HEK293T (cell line): ENCODE measurements around the gene TCF7L2.
"Not testable (repeated sequence)": the region's sequence is repeated elsewhere in the genome, so short reads cannot be mapped to it uniquely, and the experiment has no call there.

Source experiments
- CTCF ChIA-PET: fragments of 350-600 bp; formaldehyde crosslinking; extraction: SDS; loops from one replicate; lab custom pipeline; 2021; ENCODE audit warnings: antibody characterized with exemption, inconsistent platforms; lab: Yijun Ruan, JAX
- POLR2A ChIA-PET: fragments of 350-600 bp; formaldehyde crosslinking; extraction: SDS; loops from one replicate; lab custom pipeline; 2020; ENCODE audit warnings: antibody characterized with exemption, inconsistent platforms; lab: Yijun Ruan, JAX
- DNase-seq: peaks from one replicate; pipeline ENCODE4 v3.0.0; 2012; ENCODE audit warnings: mixed read lengths; ENCODE audit errors: extremely low spot score
- ARNT ChIP-seq: fragments of 450-650 bp; IDR thresholded peaks from 2 replicates; pipeline ENCODE4 v1.6.1; 2017; ENCODE audit warnings: mild to moderate bottlenecking
- BHLHE40 ChIP-seq: fragments of 450-650 bp; IDR thresholded peaks from 2 replicates; pipeline ENCODE4 v1.6.1; 2016; ENCODE audit warnings: mild to moderate bottlenecking, moderate library complexity, borderline replicate concordance
- CTBP1 ChIP-seq: fragments of 450-650 bp; IDR thresholded peaks from 2 replicates; pipeline ENCODE4 v1.6.1; 2016; ENCODE audit warnings: borderline replicate concordance
- ELF4 ChIP-seq: fragments of 450-650 bp; IDR thresholded peaks from 2 replicates; pipeline ENCODE4 v1.6.1; 2017; ENCODE audit warnings: antibody characterized with exemption
- FOXA1 ChIP-seq: fragments of 450-650 bp; IDR thresholded peaks from 2 replicates; pipeline ENCODE4 v1.6.1; 2016; ENCODE audit warnings: mild to moderate bottlenecking
- FOXK2 ChIP-seq: fragments of 450-650 bp; IDR thresholded peaks from 2 replicates; pipeline ENCODE4 v1.6.1; 2016; ENCODE audit warnings: mild to moderate bottlenecking
- FOXM1 ChIP-seq: fragments of 450-650 bp; IDR thresholded peaks from 2 replicates; pipeline ENCODE4 v1.6.1; 2017; ENCODE audit warnings: mild to moderate bottlenecking, borderline replicate concordance
- HDGF ChIP-seq: fragments of 450-650 bp; IDR thresholded peaks from 2 replicates; pipeline ENCODE4 v1.6.1; 2017; ENCODE audit warnings: antibody characterized with exemption, borderline replicate concordance
- L3MBTL2 ChIP-seq: fragments of 450-650 bp; conservative IDR thresholded peaks from 2 replicates; pipeline ENCODE4 v1.6.1; 2016; ENCODE audit warnings: mild to moderate bottlenecking
- LEF1 ChIP-seq: fragments of 450-650 bp; IDR thresholded peaks from 2 replicates; pipeline ENCODE4 v1.6.1; 2017; ENCODE audit warnings: mild to moderate bottlenecking, borderline replicate concordance
- NFRKB ChIP-seq: fragments of 450-650 bp; IDR thresholded peaks from 2 replicates; pipeline ENCODE4 v1.6.1; 2016; ENCODE audit warnings: mild to moderate bottlenecking, moderate library complexity
- PKNOX1 ChIP-seq: fragments of 450-650 bp; IDR thresholded peaks from 2 replicates; pipeline ENCODE4 v1.6.1; 2016
- SP1 ChIP-seq: fragments of 450-650 bp; IDR thresholded peaks from 2 replicates; pipeline ENCODE4 v1.6.1; 2017
- SUZ12 ChIP-seq: fragments of 450-650 bp; IDR thresholded peaks from 2 replicates; pipeline ENCODE4 v1.6.1; 2016; ENCODE audit warnings: mild to moderate bottlenecking
- TARDBP ChIP-seq: fragments of 450-650 bp; IDR thresholded peaks from 2 replicates; pipeline ENCODE4 v1.6.1; 2016
- ZNF384 ChIP-seq: fragments of 450-650 bp; IDR thresholded peaks from 2 replicates; pipeline ENCODE4 v1.6.1; 2016

The TCF7L2 gene

GRCh38 chr10:113060201-113061053 is 110.4 kb downstream of the TCF7L2 start:
- no peak for DNase-seq
- POLR2A ChIA-PET, result no interaction called here
- TF ChIP-seq NFRKB, result no peak
- no peak for TF ChIP-seq L3MBTL2
- TF ChIP-seq BHLHE40, result no peak
- no peak for TF ChIP-seq SP1
- no peak for TF ChIP-seq FOXK2
- no peak; the same call in 1 of the 2 replicates for TF ChIP-seq PKNOX1
- TF ChIP-seq ARNT, result no peak
- no peak for TF ChIP-seq CTBP1
- TF ChIP-seq LEF1, result no peak
- no peak for TF ChIP-seq FOXM1
- no peak for TF ChIP-seq HDGF
- TF ChIP-seq ELF4, result no peak
- no peak for TF ChIP-seq FOXA1
- no peak for TF ChIP-seq TARDBP
- no peak for TF ChIP-seq ZNF384
- no peak for TF ChIP-seq SUZ12
- CTCF ChIA-PET, result interaction anchor here (1.2 kb wide), 2 partner anchors 10 to 16 kb away, joined by 3 to 5 read pairs; no protein-coding TSS in a partner anchor

- DNase-seq, result no peak
- ChIA-PET POLR2A (no interaction called here), CTCF (interaction anchor here (1.2 kb wide), 1 partner anchor 16 kb away, joined by 5 read pairs; no protein-coding TSS in a partner anchor)
- TF ChIP-seq L3MBTL2, result no peak
- no peak for TF ChIP-seq LEF1
- TF ChIP-seq CTBP1, result no peak
- TF ChIP-seq TARDBP, result no peak
- TF ChIP-seq FOXK2, result no peak
- TF ChIP-seq ARNT, result no peak
- no peak for TF ChIP-seq SP1
- no peak for TF ChIP-seq ZNF384
- TF ChIP-seq HDGF, result no peak
- no peak for TF ChIP-seq PKNOX1
- no peak for TF ChIP-seq NFRKB
- TF ChIP-seq FOXA1, result no peak
- no peak for TF ChIP-seq BHLHE40
- TF ChIP-seq ELF4, result no peak
- TF ChIP-seq SUZ12, result no peak
Observed at GRCh38 chr10:113061054-113061430, 111.0 kb downstream of the TCF7L2 start.

- POLR2A ChIA-PET, result interaction anchor here (1.0 kb wide), 1 partner anchor 12 kb away, joined by 3 read pairs; no protein-coding TSS in a partner anchor
- DNase-seq, result no peak
- no peak for TF ChIP-seq FOXK2
- no peak for TF ChIP-seq SP1
- no peak for TF ChIP-seq FOXM1
- no peak for TF ChIP-seq ZNF384
- TF ChIP-seq TARDBP, result no peak
- no peak for TF ChIP-seq LEF1
- no peak for TF ChIP-seq PKNOX1
- no peak for TF ChIP-seq HDGF
- no peak for TF ChIP-seq FOXA1
- TF ChIP-seq CTBP1, result no peak
- TF ChIP-seq ELF4, result no peak
- TF ChIP-seq NFRKB, result no peak
- no peak for TF ChIP-seq L3MBTL2
- TF ChIP-seq BHLHE40, result no peak
- no peak for TF ChIP-seq ARNT
- TF ChIP-seq SUZ12, result no peak
- CTCF ChIA-PET, result no interaction called here
Observed at GRCh38 chr10:113061557-113061956, 111.5 kb downstream of the TCF7L2 start.

- ChIA-PET POLR2A (no interaction called here), CTCF (no interaction called here)
- DNase-seq, result peak; percentile 63
- no peak for TF ChIP-seq LEF1
- TF ChIP-seq CTBP1, result 0 out of 2 replicates have a peak, but pooled peaks have one; percentile 62
Observed at GRCh38 chr10:113063043-113063967, 113.3 kb downstream of the TCF7L2 start.

GRCh38 chr10:113064039-113064438 is 114.0 kb downstream of the TCF7L2 start:
- TF ChIP-seq TARDBP (no peak), PKNOX1 (no peak), BHLHE40 (no peak), FOXA1 (no peak), NFRKB (no peak), ZNF384 (no peak), CTBP1 (no peak)
- ChIA-PET POLR2A (interaction anchor here (1.1 kb wide), 1 partner anchor 10 kb away, joined by 3 read pairs; no protein-coding TSS in a partner anchor), CTCF (no interaction called here)
- no peak for DNase-seq

GRCh38 chr10:113066120-113066519 is 116.1 kb downstream of the TCF7L2 start:
- POLR2A ChIA-PET, DNase-seq, CTCF ChIA-PET: not testable (repeated sequence)
